ENCODE data around the gene ANAPC7. TPM values are rescaled to one million over a fixed set of nuclear protein-coding genes. Genes with fewer than 3 reads are reported as not detected.
"Not testable (repeated sequence)": the region's sequence is repeated elsewhere in the genome, so short reads cannot be mapped to it uniquely, and the experiment has no call there.

The ANAPC7 gene
- total and polyA plus RNA-seq, 4 donors: 52.1 to 117 (median 73.7) TPM

DNA sequence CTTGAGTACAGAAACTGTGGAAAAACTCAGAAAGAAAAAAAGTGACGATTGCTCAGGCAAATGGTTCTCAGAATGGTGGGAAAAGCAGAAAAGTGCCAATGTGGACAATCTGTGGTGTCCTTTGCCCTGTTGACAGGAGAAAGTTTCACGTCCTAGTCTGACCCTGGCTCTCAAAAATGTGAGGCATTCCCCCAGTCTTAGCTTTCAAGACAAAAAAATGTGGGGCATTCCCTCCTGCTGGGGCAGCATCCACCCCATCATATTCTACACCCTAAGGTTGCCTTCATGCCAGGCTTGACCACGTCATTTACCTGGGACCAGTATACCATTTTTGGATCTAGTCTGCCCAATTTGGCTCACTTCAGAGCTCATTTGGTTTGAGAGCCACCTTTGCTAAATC, 20.7 kb upstream of the ANAPC7 start:
- 82% methylated on average over 3 of the region's 3 CpGs for WGBS (ENCODE audit: insufficient coverage)
- H3K9me3 ChIP-seq (ENCODE audit: control insufficient read depth, insufficient read depth, low read length): no peaks in the 10 kb centered on the region
- no peak for DNase-seq (ENCODE audit: low read depth in 4 of 6, low spot score in 6 of 6)
- H3K36me3 ChIP-seq (ENCODE audit: control insufficient read depth, insufficient read depth, low read length): no peaks in the 10 kb centered on the region
- H3K4me3 ChIP-seq (ENCODE audit: low read depth, low read length): no peak overlapping the region
- H3K4me1 ChIP-seq (ENCODE audit: control insufficient read depth, insufficient read depth, low read length): no peaks in the 10 kb centered on the region
- H3K27me3 ChIP-seq (ENCODE audit: control insufficient read depth, insufficient read depth, low read length): no peaks in the 10 kb centered on the region
- no peak overlapping the region for H3K27ac ChIP-seq (ENCODE audit: low read depth, low read length)

DNA sequence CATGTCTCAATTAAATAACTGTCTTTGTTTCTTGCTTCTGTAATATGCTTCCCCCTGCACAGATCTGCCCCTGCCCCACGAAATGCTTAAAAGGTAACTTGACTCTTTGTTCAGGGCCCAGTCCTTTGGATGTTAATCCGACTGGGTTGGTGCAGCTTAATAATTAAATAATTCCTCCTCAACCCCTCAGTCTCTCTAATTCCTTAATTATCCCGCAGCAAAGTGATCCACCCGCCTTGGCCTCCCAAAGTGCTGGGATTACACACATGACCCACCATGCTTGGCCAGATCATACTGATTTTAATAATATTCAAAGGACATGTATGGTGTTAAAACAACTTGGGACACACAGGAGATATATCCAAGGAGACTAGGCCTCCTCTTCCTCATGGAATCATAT, 18.2 kb upstream of the ANAPC7 start:
- H3K4me1 ChIP-seq (ENCODE audit: control insufficient read depth, insufficient read depth, low read length): no peaks in the 10 kb centered on the region
- no peaks in the 10 kb centered on the region for H3K9me3 ChIP-seq (ENCODE audit: control insufficient read depth, insufficient read depth, low read length)
- no peak overlapping the region for H3K4me3 ChIP-seq (ENCODE audit: low read depth, low read length)
- no peaks in the 10 kb centered on the region for H3K27me3 ChIP-seq (ENCODE audit: control insufficient read depth, insufficient read depth, low read length)
- no CpG with 5 or more reads among the region's 4 CpGs for WGBS (ENCODE audit: insufficient coverage)
- DNase-seq (ENCODE audit: low read depth in 4 of 6, low spot score in 6 of 6): no peak
- no peak overlapping the region for H3K27ac ChIP-seq (ENCODE audit: low read depth, low read length)
- no peaks in the 10 kb centered on the region for H3K36me3 ChIP-seq (ENCODE audit: control insufficient read depth, insufficient read depth, low read length)

DNA sequence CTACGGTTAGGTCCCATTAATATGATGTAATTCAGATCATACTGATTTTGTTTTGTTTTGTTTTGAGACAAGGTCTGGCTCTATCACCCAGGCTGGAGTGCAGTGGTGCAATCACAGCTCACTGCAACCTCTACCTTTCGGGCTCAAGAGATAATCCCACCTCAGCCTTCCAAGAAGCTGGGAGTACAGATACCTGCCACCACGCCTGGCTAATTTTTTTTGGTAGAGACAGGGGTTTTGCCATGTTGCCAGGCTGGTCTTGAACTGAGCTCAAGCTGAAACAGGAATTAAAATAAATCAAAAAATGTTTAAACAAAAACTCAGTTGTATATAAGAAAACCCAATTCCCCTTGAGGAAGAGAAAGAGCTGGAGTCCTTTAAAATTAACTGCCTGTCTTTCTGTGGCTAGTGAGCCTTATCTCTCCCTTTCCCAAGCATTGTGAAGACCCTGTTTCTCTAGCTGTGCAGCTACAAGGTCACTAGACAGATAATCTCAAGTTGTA, 17.7 kb upstream of the ANAPC7 start:
- no peaks in the 10 kb centered on the region for H3K4me1 ChIP-seq (ENCODE audit: control insufficient read depth, insufficient read depth, low read length)
- no peak for DNase-seq (ENCODE audit: low read depth in 4 of 6, low spot score in 6 of 6)
- H3K27me3 ChIP-seq (ENCODE audit: control insufficient read depth, insufficient read depth, low read length): no peaks in the 10 kb centered on the region
- H3K36me3 ChIP-seq (ENCODE audit: control insufficient read depth, insufficient read depth, low read length): no peaks in the 10 kb centered on the region
- H3K4me3 ChIP-seq (ENCODE audit: low read depth, low read length): no peak overlapping the region
- no CpG with 5 or more reads among the region's 3 CpGs for WGBS (ENCODE audit: insufficient coverage)
- H3K9me3 ChIP-seq (ENCODE audit: control insufficient read depth, insufficient read depth, low read length): no peaks in the 10 kb centered on the region
- H3K27ac ChIP-seq (ENCODE audit: low read depth, low read length): no peak overlapping the region

DNA sequence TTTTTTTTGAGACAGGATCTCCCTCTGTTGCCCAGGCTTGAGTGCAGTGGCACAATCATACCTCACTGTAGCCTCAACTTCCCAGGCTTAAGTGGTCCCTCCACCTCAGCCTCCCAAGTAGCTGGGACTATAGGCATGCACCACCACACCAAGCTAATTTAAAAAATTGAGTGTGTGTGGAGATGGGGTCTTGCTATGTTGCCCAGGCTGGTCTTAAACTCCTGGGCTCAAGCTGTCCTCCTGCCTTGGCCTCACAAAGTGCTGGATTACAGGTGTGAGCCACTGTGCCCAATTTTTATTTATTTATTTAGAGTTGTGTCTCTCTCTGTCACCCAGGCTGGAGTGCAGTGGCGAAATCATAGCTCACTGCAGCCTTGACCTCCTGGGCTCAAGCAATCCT, 17.1 kb upstream of the ANAPC7 start:
- not testable (repeated sequence) for H3K4me1 ChIP-seq (ENCODE audit: control insufficient read depth, insufficient read depth, low read length); H3K27me3 ChIP-seq (ENCODE audit: control insufficient read depth, insufficient read depth, low read length); H3K9me3 ChIP-seq (ENCODE audit: control insufficient read depth, insufficient read depth, low read length); H3K4me3 ChIP-seq (ENCODE audit: low read depth, low read length); H3K36me3 ChIP-seq (ENCODE audit: control insufficient read depth, insufficient read depth, low read length); H3K27ac ChIP-seq (ENCODE audit: low read depth, low read length); DNase-seq (ENCODE audit: low read depth in 4 of 6, low spot score in 6 of 6)
- WGBS (ENCODE audit: insufficient coverage): no CpG with 5 or more reads among the region's 1 CpG

DNA sequence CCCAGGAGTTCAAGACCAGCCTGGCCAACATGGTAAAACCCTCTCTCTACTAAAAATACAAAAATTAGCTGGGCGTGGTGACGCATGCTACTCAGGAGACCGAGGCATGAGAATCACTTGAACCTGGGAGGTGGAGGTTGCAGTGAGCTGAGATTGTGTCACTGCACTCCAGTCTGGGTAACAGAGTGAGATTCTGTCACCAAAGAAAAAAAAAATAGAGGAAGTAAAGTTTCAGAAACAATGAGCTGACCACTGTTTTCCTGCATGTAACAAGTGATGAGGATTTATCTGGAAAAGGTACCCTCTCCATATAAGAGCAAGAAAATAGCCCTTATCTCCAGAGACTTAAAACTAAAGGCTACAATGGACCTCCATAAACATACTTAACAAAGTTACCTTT, 13.6 kb upstream of the ANAPC7 start:
- H3K4me1 ChIP-seq (ENCODE audit: control insufficient read depth, insufficient read depth, low read length); H3K27me3 ChIP-seq (ENCODE audit: control insufficient read depth, insufficient read depth, low read length); H3K27ac ChIP-seq (ENCODE audit: low read depth, low read length); H3K9me3 ChIP-seq (ENCODE audit: control insufficient read depth, insufficient read depth, low read length); DNase-seq (ENCODE audit: low read depth in 4 of 6, low spot score in 6 of 6); H3K36me3 ChIP-seq (ENCODE audit: control insufficient read depth, insufficient read depth, low read length); H3K4me3 ChIP-seq (ENCODE audit: low read depth, low read length): not testable (repeated sequence)
- no CpG with 5 or more reads among the region's 3 CpGs for WGBS (ENCODE audit: insufficient coverage)

DNA sequence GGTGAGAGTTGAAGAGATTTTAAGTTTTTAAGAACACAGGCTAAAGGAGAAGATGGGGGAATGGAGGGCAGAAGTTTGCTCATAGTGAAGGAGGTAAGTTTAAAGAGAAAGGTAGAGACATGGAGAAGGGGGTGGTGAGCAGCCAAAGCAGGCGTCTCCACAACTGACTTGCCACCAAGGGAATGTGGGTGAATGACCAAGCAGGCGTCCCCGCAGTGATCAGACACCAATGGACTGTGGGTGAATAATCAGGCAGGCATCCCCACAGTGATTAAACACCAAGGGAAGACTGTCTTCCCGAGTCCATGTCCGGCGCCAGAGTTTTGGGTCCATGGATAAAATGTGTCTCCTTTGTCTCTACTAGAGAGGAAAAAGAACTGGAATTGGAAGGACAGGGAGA, 6.6 kb upstream of the ANAPC7 start:
- not testable (repeated sequence) for H3K27me3 ChIP-seq (ENCODE audit: control insufficient read depth, insufficient read depth, low read length); DNase-seq (ENCODE audit: low read depth in 4 of 6, low spot score in 6 of 6); H3K36me3 ChIP-seq (ENCODE audit: control insufficient read depth, insufficient read depth, low read length); H3K4me1 ChIP-seq (ENCODE audit: control insufficient read depth, insufficient read depth, low read length); H3K27ac ChIP-seq (ENCODE audit: low read depth, low read length); H3K9me3 ChIP-seq (ENCODE audit: control insufficient read depth, insufficient read depth, low read length); H3K4me3 ChIP-seq (ENCODE audit: low read depth, low read length)
- 83% methylated on average over 6 of the region's 6 CpGs for WGBS (ENCODE audit: insufficient coverage)

DNA sequence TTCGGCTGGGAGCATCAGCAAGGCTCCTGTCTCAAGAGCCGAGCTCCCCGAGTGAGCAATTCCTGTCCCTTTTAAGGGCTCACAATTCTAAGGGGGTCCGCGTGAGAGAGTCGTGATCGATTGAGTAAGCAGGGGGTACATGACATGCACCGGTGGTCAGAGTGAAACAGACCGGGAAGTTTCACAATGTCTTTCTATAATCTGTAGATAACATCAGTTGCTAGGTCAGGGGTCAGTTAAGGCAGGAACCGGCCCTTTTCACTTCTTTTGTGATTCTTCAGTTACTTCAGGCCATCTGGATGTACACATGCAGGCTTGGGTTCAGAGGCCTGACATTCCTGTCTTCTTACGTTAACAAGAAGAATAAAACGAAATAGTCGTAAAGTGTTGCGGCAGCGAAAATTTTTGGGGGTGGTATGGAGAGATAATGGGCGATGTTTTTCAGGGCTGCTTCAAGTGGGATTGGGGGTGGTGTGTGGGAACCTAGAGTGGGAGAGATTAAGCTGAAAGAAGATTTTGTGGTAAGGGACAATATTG, 1.7 kb upstream of the ANAPC7 start:
- Histone ChIP-seq H3K36me3 (ENCODE audit: control insufficient read depth, insufficient read depth, low read length) (peaks cover 14% of the 10 kb centered on the region), H3K4me1 (ENCODE audit: control insufficient read depth, insufficient read depth, low read length) (peaks cover 17% of the 10 kb centered on the region)
- not testable (repeated sequence) for H3K9me3 ChIP-seq (ENCODE audit: control insufficient read depth, insufficient read depth, low read length); H3K27me3 ChIP-seq (ENCODE audit: control insufficient read depth, insufficient read depth, low read length); DNase-seq (ENCODE audit: low read depth in 4 of 6, low spot score in 6 of 6); H3K4me3 ChIP-seq (ENCODE audit: low read depth, low read length); H3K27ac ChIP-seq (ENCODE audit: low read depth, low read length)
- WGBS (ENCODE audit: insufficient coverage): 87% methylated on average over 16 of the region's 16 CpGs

DNA sequence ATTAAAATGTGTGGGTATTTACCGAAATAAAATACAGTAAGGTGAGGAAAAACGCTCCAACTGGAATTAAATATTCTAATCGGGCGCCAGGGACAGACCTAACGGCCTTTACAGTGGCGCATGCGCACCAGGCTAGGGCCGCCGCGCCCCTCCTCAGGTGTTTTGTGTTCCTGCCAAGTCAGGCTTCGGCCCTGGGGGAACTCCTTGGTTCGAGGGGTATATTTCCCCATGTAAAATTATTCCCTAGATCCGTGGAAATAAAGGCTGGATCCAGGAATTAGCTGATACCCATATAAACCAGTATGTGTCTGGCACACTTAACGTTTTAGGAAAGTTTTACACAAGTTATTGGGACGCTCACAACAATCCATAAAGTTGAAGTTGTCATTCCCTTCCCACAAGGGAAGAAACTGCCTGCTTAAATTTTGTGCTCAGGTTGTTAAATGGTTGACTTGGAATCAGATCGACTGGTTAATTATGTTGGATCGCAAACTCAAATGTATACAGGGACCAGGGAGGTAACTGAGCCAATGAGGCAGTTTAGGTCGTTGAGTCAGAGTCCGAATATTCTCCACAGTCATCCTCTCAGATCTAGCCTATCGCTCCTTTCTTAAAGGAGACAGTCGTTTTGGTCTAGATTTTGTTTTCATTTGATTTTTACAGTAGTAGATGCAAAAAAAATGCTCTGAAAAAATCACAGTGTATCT, 621 bp upstream of the ANAPC7 start:
- Histone ChIP-seq H3K9me3 (ENCODE audit: control insufficient read depth, insufficient read depth, low read length) (no peaks in the 10 kb centered on the region), H3K36me3 (ENCODE audit: control insufficient read depth, insufficient read depth, low read length) (peaks cover 14% of the 10 kb centered on the region), H3K27ac (ENCODE audit: low read depth, low read length) (peak overlapping the region; percentile 96), H3K27me3 (ENCODE audit: control insufficient read depth, insufficient read depth, low read length) (no peaks in the 10 kb centered on the region), H3K4me1 (ENCODE audit: control insufficient read depth, insufficient read depth, low read length) (peaks cover 17% of the 10 kb centered on the region), H3K4me3 (ENCODE audit: low read depth, low read length) (peak overlapping the region; percentile 89)
- DNase-seq (ENCODE audit: low read depth in 4 of 6, low spot score in 6 of 6): peak; percentile 57 to 94 (median 65)
- 15% methylated on average over 13 of the region's 21 CpGs for WGBS (ENCODE audit: insufficient coverage)

DNA sequence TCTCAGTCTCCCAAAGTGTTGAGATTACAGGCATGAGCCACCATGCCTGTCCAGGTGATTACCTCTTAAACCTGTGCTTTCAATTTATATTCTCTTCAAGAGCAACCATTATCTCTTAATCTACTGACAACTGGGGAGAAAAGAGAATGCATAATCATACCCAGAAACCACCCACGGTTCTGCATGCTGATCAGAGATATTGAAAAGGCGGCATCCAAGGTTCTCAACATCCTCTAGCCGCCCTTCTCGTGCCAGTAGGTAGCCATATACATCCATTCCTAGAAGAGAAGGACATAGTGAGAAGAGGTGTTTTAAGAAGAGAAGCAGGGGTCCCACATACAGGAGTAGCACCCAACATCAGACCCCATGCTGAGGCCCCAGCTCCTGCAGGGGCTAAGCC, 20.8 kb downstream of the ANAPC7 start:
- H3K27me3 ChIP-seq (ENCODE audit: control insufficient read depth, insufficient read depth, low read length): no peaks in the 10 kb centered on the region
- H3K9me3 ChIP-seq (ENCODE audit: control insufficient read depth, insufficient read depth, low read length): no peaks in the 10 kb centered on the region
- H3K27ac ChIP-seq (ENCODE audit: low read depth, low read length): no peak overlapping the region
- no peak overlapping the region for H3K4me3 ChIP-seq (ENCODE audit: low read depth, low read length)
- DNase-seq (ENCODE audit: low read depth in 4 of 6, low spot score in 6 of 6): no peak
- H3K36me3 ChIP-seq (ENCODE audit: control insufficient read depth, insufficient read depth, low read length): peaks cover 75% of the 10 kb centered on the region
- no CpG with 5 or more reads among the region's 4 CpGs for WGBS (ENCODE audit: insufficient coverage)
- no peaks in the 10 kb centered on the region for H3K4me1 ChIP-seq (ENCODE audit: control insufficient read depth, insufficient read depth, low read length)

DNA sequence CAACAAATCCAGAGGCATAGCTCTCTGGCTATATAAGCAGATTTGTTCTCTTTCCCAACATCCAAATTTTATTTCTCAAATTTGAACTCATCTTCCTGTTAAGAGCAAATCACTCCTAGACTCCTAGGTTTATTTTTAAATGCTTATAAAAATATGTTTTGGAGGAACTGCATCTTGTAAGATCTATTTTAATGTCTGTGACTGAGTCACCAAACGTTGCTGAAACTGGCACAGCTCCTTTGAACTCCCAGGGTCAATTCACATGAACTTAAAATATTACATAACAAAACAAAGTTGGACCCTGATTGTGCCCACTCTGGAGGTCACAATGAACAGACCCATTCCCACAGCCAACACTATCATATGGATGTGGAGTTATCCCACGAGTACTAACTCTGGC, 23.9 kb downstream of the ANAPC7 start:
- peaks cover 72% of the 10 kb centered on the region for H3K36me3 ChIP-seq (ENCODE audit: control insufficient read depth, insufficient read depth, low read length)
- H3K4me1 ChIP-seq (ENCODE audit: control insufficient read depth, insufficient read depth, low read length): no peaks in the 10 kb centered on the region
- DNase-seq (ENCODE audit: low read depth in 4 of 6, low spot score in 6 of 6): no peak
- no peaks in the 10 kb centered on the region for H3K9me3 ChIP-seq (ENCODE audit: control insufficient read depth, insufficient read depth, low read length)
- no peaks in the 10 kb centered on the region for H3K27me3 ChIP-seq (ENCODE audit: control insufficient read depth, insufficient read depth, low read length)
- no CpG with 5 or more reads among the region's 2 CpGs for WGBS (ENCODE audit: insufficient coverage)
- H3K27ac ChIP-seq (ENCODE audit: low read depth, low read length): no peak overlapping the region
- H3K4me3 ChIP-seq (ENCODE audit: low read depth, low read length): no peak overlapping the region

Data from spinal cord (tissue), 10 donors.